Muscle layer of colon (tissue), 2 donors: ENCODE results near the gene TMEM140.

Source experiments
- H3K27ac ChIP-seq: one replicate; pipeline ENCODE4 v1.7.0; 2013; ENCODE audit warnings: low read depth, mild to moderate bottlenecking, low read length, moderate library complexity
- H3K27me3 ChIP-seq, 2 donors: one replicate each; pipeline ENCODE4 v1.7.0; 2013; ENCODE audit warnings: low read length in 2 of 2, mild to moderate bottlenecking in 2 of 2; ENCODE audit not compliant: insufficient read depth in 2 of 2, control insufficient read depth in 1 of 2
- H3K36me3 ChIP-seq: one replicate; pipeline ENCODE4 v1.7.0; 2013; ENCODE audit warnings: mild to moderate bottlenecking, low read length; ENCODE audit not compliant: insufficient read depth
- H3K4me1 ChIP-seq: one replicate; pipeline ENCODE4 v1.7.0; 2013; ENCODE audit warnings: mild to moderate bottlenecking, low read length; ENCODE audit not compliant: insufficient read depth
- H3K4me3 ChIP-seq, 2 donors: one replicate each; pipeline ENCODE4 v1.7.0; 2013; ENCODE audit warnings: low read length in 2 of 2, low read depth in 1 of 2, mild to moderate bottlenecking in 1 of 2, moderate library complexity in 1 of 2
- H3K9ac ChIP-seq: one replicate; pipeline ENCODE4 v1.7.0; 2013; ENCODE audit warnings: low read length
- H3K9me3 ChIP-seq: one replicate; pipeline ENCODE4 v1.7.0; 2013; ENCODE audit warnings: mild to moderate bottlenecking, low read length
- donor health status: abdominal sarcoma.
- donor health status: Adenocarcinoma of cecum.

Gene TMEM140

DNA sequence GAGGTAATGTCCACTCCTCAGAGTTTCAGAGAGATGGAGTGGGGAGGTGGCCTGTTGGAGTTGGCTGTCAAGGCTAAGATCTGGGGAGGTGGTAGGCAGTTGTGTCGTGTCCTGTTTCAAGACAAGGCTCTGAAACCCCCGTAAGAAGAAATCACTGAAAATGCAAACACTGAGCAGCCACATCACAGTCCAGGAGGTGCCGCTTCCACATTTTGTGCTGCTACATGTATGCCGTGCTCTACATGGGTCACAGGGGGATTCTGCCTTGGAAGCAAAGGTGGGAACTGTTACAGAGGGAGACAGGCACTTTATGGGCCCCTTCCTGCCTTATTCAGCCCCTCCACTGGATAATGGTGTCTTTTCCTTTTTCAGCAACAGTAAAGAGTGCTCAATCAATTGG, 51.6 kb downstream of the TMEM140 start:
- Histone ChIP-seq H3K36me3 (peaks cover 87% of the 10 kb centered on the region), H3K4me1 (no peaks in the 10 kb centered on the region), H3K4me3 (no peak overlapping the region), H3K27ac (no peak overlapping the region), H3K9ac (no peak overlapping the region), H3K27me3 (no peaks in the 10 kb centered on the region), H3K9me3 (no peaks in the 10 kb centered on the region)

DNA sequence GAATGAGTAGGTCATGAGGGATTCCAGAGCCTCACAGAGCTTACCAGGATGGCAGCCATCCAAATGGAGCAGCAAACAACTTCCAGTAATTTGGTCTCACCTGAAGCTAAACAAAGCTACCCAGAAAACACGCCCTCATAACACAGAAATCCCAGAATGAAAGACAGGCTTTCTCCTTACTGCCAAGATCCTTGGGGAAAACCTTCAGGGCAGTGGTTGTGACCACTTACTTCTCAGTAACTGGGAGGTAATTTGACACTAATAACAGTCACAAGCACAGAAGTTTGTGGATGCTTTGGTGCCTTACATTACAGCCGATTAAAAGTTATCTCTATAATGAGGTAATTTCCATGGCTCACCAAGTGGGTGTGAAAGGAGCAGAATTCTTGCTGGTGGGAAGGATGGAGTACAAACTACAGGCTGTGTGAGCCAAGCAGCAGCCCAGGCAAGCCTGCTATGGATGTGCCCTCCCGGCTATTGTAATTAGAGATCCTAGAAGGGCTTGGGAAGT, 53.0 kb downstream of the TMEM140 start:
- Histone ChIP-seq H3K27ac (no peak overlapping the region), H3K4me3 (no peak overlapping the region), H3K27me3 (no peaks in the 10 kb centered on the region), H3K9ac (no peak overlapping the region), H3K4me1 (no peaks in the 10 kb centered on the region), H3K9me3 (no peaks in the 10 kb centered on the region), H3K36me3 (peaks cover 81% of the 10 kb centered on the region)

DNA sequence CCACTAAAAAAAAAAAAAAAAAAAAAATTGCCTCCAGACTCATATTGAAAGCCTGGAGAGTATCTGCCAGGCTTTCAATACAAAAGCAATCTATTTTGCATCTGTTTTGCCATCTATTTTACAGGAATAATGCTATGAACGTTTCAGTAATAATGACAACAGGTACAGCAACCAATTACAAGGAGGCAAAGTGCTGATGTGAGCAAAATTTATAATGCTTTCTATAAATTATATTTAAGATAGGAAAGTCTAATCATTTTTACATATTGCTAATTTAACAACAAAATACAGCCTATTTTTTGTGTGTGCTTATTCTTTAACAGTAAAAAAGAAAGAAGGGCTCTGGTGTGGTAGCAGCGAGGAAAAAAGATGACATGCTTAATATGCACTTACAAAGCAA, 53.5 kb downstream of the TMEM140 start:
- Histone ChIP-seq H3K27ac (no peak overlapping the region), H3K27me3 (no peaks in the 10 kb centered on the region), H3K4me3 (no peak overlapping the region), H3K4me1 (no peaks in the 10 kb centered on the region), H3K9me3 (no peaks in the 10 kb centered on the region), H3K9ac (no peak overlapping the region), H3K36me3 (peaks cover 78% of the 10 kb centered on the region)

DNA sequence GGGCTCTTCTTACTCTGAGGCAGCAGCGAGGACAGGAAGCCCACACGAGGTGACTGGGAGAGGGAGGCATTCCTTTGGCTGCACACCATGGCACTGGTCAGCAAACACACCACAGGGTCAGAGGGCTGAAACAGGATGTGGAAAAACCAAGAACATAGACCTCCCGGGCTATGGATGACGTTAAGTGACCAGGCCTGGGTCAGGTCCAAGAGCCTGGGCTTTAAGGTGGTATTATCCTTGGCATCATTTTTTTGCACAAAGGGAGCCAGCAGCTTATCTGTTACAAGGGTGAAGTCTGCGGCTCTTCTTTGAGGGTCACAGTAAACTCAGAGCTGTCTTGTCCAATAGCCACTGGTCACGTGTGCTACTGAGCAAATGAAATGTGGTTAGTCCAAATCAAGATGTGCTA, 56.5 kb downstream of the TMEM140 start:
- Histone ChIP-seq H3K4me1 (no peaks in the 10 kb centered on the region), H3K27ac (no peak overlapping the region), H3K9me3 (no peaks in the 10 kb centered on the region), H3K36me3 (peaks cover 55% of the 10 kb centered on the region), H3K27me3 (no peaks in the 10 kb centered on the region), H3K9ac (no peak overlapping the region), H3K4me3 (no peak overlapping the region)

DNA sequence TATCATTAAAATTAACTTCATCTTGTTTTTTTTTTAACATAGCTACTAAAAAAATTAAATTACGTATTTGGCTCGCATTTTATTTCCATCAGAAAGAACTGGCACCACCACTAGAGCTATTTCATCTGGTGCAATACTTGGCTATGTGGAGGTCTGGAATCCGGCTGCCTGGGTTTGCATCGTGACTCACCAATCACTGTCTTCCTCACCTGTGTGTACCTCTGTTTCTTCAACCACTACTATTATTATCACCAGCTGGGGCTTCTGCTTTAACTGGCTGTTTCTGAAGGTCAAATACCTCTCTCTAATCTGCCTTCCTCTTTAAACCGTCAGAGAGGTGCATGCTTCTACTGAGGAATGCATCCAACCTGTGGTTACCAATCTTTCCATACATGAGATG, 57.0 kb downstream of the TMEM140 start:
- Histone ChIP-seq H3K27ac (no peak overlapping the region), H3K9me3 (no peaks in the 10 kb centered on the region), H3K4me3 (no peak overlapping the region), H3K36me3 (peaks cover 50% of the 10 kb centered on the region), H3K9ac (no peak overlapping the region), H3K27me3 (no peaks in the 10 kb centered on the region), H3K4me1 (no peaks in the 10 kb centered on the region)

DNA sequence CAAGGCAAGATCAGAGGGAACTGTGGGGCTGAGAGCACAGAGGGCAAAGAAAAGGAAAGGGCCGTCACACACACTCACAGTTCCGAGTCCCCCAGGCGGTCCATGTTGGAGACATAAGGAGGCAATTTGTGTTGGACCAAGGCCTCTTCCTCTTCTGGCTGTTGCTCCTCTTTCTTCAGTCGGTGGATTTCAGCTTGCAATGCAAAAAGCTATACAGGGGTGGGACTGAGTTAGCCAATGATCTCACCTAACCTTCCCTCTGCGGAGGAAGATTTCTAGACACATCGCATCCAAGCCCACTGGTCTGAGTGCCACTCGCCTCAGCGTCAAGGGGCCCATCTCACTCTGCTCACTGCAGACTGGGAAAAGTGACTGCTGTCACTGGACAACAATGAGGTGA, 58.0 kb downstream of the TMEM140 start:
- Histone ChIP-seq H3K4me3 (no peak overlapping the region), H3K27me3 (no peaks in the 10 kb centered on the region), H3K4me1 (peaks cover 6% of the 10 kb centered on the region), H3K9ac (no peak overlapping the region), H3K27ac (no peak overlapping the region), H3K9me3 (no peaks in the 10 kb centered on the region), H3K36me3 (peaks cover 41% of the 10 kb centered on the region)

DNA sequence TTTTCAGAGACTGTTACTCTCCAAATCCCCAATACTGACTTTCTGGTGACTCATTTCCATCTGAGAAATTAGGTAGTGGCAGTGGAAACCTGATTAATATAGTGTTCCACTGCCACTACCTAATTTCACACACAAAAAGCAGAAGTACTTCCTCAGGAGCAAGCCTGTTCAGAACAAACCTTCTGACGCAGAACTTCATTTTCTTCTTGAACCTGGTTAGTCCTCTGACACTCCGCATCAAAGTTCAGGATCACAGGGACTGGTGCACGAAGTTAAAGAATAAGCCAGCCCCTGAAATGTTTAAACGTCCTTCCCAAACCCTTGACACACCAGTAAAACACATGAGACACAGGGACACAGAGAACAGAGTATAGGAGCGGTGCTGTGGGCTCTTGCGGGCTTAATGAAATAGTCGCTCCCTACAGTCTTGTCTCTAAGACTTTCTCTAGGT, 59.1 kb downstream of the TMEM140 start:
- Histone ChIP-seq H3K27me3 (no peaks in the 10 kb centered on the region), H3K36me3 (peaks cover 32% of the 10 kb centered on the region)

DNA sequence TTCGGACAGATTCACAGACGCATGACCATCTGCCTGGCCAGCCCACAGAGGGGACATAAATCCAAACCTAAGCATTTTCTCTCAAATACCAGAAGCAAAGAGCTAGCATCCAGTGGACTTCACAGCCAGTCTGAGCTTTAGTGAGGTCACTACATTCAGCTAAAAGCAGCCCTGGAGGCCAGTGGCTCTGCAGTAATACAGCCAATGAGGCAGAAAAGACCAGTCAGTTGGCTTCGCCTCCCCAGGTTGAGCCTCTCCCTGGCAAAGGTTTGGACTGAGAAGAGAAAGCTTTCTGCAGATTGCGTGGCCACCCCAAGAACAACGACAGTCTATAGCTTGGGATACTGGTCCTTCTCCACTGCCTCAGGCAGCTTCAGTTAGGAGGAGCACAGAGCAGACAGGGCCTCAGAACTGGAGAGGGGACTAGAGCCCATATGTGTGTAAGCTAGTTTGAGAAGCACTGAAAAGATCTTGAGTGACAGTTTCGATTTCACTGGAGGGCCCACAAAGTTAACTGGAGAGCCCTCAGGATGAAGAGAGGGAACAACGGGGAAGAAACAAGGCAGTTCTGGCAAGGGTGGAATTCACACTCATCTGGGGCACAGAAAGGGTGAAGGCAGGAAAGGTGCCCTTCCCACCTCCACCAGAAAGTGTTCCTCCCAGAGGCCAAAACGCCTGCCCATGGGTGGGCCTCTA, 59.7 kb downstream of the TMEM140 start:
- Histone ChIP-seq H3K27me3 (no peaks in the 10 kb centered on the region), H3K4me3 (no peak overlapping the region), H3K27ac (no peak overlapping the region), H3K4me1 (peaks cover 6% of the 10 kb centered on the region), H3K9me3 (no peaks in the 10 kb centered on the region), H3K9ac (no peak overlapping the region), H3K36me3 (peaks cover 29% of the 10 kb centered on the region)

More for the DNA sequence above, 59.1 kb downstream of the TMEM140 start:
- Histone ChIP-seq H3K9me3 (no peaks in the 10 kb centered on the region), H3K4me3 (no peak overlapping the region), H3K9ac (no peak overlapping the region), H3K4me1 (peaks cover 6% of the 10 kb centered on the region), H3K27ac (no peak overlapping the region)

DNA sequence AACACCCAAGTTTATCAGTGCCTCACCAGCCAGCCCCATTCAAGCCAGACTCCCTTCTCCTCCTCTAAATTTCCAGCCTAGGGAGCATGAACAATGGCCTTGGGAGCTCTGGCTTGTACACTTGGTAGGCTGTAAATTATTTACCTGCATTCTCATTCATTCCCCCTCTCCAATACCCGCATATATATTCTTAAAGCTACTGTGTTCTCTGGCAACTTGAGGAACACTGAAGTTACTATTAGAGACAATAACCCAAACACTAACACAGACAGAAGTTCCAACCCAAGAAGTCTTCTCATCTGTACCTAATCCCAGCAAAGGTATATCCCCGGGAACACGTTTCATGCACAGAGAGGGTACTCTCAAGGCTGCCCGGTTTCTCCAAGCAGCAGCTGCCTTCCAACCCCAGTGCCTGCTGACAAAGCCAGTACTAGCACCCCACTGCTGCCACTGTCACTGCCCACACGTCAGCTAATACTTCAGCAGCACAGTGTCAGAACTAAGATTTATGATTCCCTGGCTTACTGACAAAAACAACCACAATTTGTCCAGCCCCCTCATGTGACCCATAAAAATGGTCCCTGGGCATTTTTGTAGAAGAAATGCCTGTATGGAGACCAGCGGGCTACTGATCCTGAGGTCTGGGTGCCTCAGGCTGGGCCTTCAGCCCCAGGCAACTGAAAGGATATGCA, 60.4 kb downstream of the TMEM140 start:
- H3K27ac ChIP-seq: no peak overlapping the region

DNA sequence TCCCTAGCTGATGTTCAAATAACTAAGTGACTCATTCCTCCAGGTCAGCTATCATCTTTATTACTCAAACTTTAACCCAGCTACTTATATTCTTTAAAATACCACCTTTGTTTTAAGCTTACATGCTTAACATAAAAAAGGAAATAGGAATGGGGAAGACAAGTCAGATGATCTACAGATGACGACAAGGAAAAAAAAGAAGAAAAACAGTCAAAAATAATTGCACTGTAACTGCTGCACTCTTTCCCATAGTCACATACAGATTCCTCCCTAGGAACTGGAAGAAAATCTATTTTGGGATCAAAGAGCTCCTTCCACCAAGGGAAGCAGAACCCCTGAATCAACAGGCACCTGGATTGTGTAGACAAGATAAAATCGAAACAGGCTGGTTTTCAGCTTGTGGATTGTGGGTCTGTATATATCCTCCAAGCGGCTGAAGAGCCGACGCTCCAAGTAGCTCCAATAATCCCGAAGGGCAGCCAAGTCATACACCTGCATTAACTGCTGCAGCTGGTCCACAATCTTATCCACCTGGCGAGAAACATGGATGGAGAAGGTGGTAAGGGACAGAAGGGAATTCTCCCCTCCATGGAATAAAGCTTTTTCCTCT, 61.5 kb downstream of the TMEM140 start:
- Histone ChIP-seq H3K4me3 (no peak overlapping the region), H3K9ac (no peak overlapping the region), H3K27ac (no peak overlapping the region), H3K36me3 (peaks cover 13% of the 10 kb centered on the region), H3K4me1 (peaks cover 6% of the 10 kb centered on the region), H3K27me3 (no peaks in the 10 kb centered on the region), H3K9me3 (no peaks in the 10 kb centered on the region)

More for the DNA sequence above, 60.4 kb downstream of the TMEM140 start:
- H3K27me3 ChIP-seq: no peaks in the 10 kb centered on the region
- H3K9me3 ChIP-seq: no peaks in the 10 kb centered on the region
- peaks cover 22% of the 10 kb centered on the region for H3K36me3 ChIP-seq
- H3K4me3 ChIP-seq: no peak overlapping the region
- peaks cover 6% of the 10 kb centered on the region for H3K4me1 ChIP-seq
- no peak overlapping the region for H3K9ac ChIP-seq

DNA sequence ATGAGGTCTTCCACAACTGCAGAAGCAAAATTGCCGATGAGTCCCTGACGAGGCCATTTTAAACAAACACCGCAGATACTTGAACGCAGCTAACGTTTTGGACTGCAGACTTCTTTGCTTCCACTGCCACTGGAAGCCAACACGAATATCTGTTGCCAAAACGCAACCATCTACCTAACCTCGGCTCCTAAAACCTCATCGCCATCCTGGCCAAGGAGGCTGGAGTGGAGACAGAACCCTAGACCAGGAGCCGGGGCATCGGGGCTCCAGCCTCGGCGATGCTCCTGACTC, 63.0 kb downstream of the TMEM140 start:
- Histone ChIP-seq H3K36me3 (peaks cover 8% of the 10 kb centered on the region), H3K27me3 (no peaks in the 10 kb centered on the region), H3K4me3 (peak overlapping the region; percentile 93 to 94), H3K4me1 (peaks cover 6% of the 10 kb centered on the region), H3K9ac (peak overlapping the region; percentile 52), H3K9me3 (no peaks in the 10 kb centered on the region), H3K27ac (peak overlapping the region; percentile 97)
